Fibroblast of lung (primary cell): ENCODE data around the gene EPAS1. TPM values are rescaled to one million over a fixed set of nuclear protein-coding genes. Genes with fewer than 3 reads are reported as not detected.

Experiments used
- DNase-seq, 2 donors: peaks; one replicate each; pipeline versions ENCODE4 v3.0.0 to v3.0.0-alpha.2; 2010; ENCODE audit warnings: low read depth in 2 of 2
- H2AFZ ChIP-seq: 2 replicates; pipeline ENCODE4 v1.5.1; 2012; ENCODE audit warnings: low read length, control low read depth, inconsistent platforms
- H3K27ac ChIP-seq: 2 replicates; pipeline ENCODE4 v1.5.1; 2011; ENCODE audit warnings: low read length, control low read depth; ENCODE audit not compliant: insufficient read depth
- H3K27me3 ChIP-seq: 2 replicates; pipeline ENCODE4 v1.5.1; 2011; ENCODE audit warnings: mild to moderate bottlenecking, low read length; ENCODE audit not compliant: control insufficient read depth, insufficient read depth
- H3K36me3 ChIP-seq: 2 replicates; pipeline ENCODE4 v1.5.1; 2011; ENCODE audit warnings: low read length; ENCODE audit not compliant: control insufficient read depth, insufficient read depth
- H3K4me1 ChIP-seq: 2 replicates; pipeline ENCODE4 v1.5.1; 2011; ENCODE audit warnings: low read length; ENCODE audit not compliant: control insufficient read depth, insufficient read depth; ENCODE audit errors: extremely low read depth
- H3K4me2 ChIP-seq: 2 replicates; pipeline ENCODE4 v1.5.1; 2011; ENCODE audit warnings: low read length, control low read depth; ENCODE audit not compliant: insufficient read depth; ENCODE audit errors: extremely low read depth
- H3K4me3 ChIP-seq, 4 experiments: fragments of 200-600 bp in 1 of 4; sonication (generic) in 1 of 4; replicated peaks in 1 of 4; 2 replicates each; pipeline ENCODE4 v1.5.1; 2011 to 2016; ENCODE audit warnings: low read length in 4 of 4, low read depth in 3 of 4, mild to moderate bottlenecking in 3 of 4, control low read depth in 2 of 4, inconsistent platforms in 1 of 4, mixed read lengths in 1 of 4; ENCODE audit not compliant: insufficient read depth in 1 of 4; ENCODE audit errors: control extremely low read depth in 1 of 4
- H3K79me2 ChIP-seq: 2 replicates; pipeline ENCODE4 v1.5.1; 2012; ENCODE audit warnings: mild to moderate bottlenecking, low read length, inconsistent platforms; ENCODE audit not compliant: control insufficient read depth, insufficient read depth
- H3K9ac ChIP-seq: 2 replicates; pipeline ENCODE4 v1.5.1; 2011; ENCODE audit warnings: mild to moderate bottlenecking, low read length, control low read depth; ENCODE audit not compliant: insufficient read depth
- H3K9me3 ChIP-seq: 2 replicates; pipeline ENCODE4 v1.5.1; 2012; ENCODE audit warnings: low read depth, low read length; ENCODE audit not compliant: control insufficient read depth, insufficient read depth
- H4K20me1 ChIP-seq: 2 replicates; pipeline ENCODE4 v1.5.1; 2011; ENCODE audit warnings: low read length; ENCODE audit not compliant: control insufficient read depth, insufficient read depth; ENCODE audit errors: extremely low read depth
- EZH2 ChIP-seq: IDR thresholded peaks from 2 replicates; pipeline ENCODE4 v1.5.1; 2012; ENCODE audit warnings: low read length, control low read depth, mild to moderate bottlenecking; ENCODE audit errors: missing control alignments
- polyA plus RNA-seq, 2 donors: library from polyadenylated mRNA; depleted of rRNA in 1 of 2; stranded (reverse) in 1 of 2; unstranded in 1 of 2; fragments of >200 nt; gene quantifications; 2 replicates each; pipeline ENCODE4 v1.2.1, GENCODE V29; 2011 to 2012; ENCODE audit warnings: missing spikeins in 1 of 2
- total RNA-seq: library from RNA; depleted of rRNA; stranded (reverse); fragments of >200 nt; gene quantifications from 2 replicates; pipeline ENCODE4 v1.2.1, GENCODE V29; 2014
- TF ChIP-seq, protein P1 (sequence below), 2 donors: IDR thresholded peaks in 1 of 2; conservative IDR thresholded peaks in 1 of 2; 1 replicate in 1 of 2; 2 replicates in 1 of 2; pipeline ENCODE4 v1.5.1; 2011 to 2012; ENCODE audit warnings: low read length in 2 of 2, control low read depth in 1 of 2, inconsistent platforms in 1 of 2, low read depth in 1 of 2, mild to moderate bottlenecking in 1 of 2

The EPAS1 gene
- total and polyA plus RNA-seq, 2 donors (not counting 1 experiment from before 2014, with no cell fraction given): 120 to 941 TPM

GRCh38 chr2:46339200-46339599 is 42.0 kb downstream of the EPAS1 start:
- no peak for TF ChIP-seq EZH2
- TF ChIP-seq, protein P1, sequence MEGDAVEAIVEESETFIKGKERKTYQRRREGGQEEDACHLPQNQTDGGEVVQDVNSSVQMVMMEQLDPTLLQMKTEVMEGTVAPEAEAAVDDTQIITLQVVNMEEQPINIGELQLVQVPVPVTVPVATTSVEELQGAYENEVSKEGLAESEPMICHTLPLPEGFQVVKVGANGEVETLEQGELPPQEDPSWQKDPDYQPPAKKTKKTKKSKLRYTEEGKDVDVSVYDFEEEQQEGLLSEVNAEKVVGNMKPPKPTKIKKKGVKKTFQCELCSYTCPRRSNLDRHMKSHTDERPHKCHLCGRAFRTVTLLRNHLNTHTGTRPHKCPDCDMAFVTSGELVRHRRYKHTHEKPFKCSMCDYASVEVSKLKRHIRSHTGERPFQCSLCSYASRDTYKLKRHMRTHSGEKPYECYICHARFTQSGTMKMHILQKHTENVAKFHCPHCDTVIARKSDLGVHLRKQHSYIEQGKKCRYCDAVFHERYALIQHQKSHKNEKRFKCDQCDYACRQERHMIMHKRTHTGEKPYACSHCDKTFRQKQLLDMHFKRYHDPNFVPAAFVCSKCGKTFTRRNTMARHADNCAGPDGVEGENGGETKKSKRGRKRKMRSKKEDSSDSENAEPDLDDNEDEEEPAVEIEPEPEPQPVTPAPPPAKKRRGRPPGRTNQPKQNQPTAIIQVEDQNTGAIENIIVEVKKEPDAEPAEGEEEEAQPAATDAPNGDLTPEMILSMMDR (conservative IDR thresholded peaks at IDR 0.05 in 1 of 2, IDR thresholded peaks at IDR 0.05 in 1 of 2; ENCODE audit: low read depth in 1 of 2, low read length in 2 of 2): no peak
- Histone ChIP-seq H3K4me2 (no peak overlapping the region), H2AFZ (no peak overlapping the region), H3K27ac (peak overlapping the region; percentile 22), H3K27me3 (no peaks in the 10 kb centered on the region), H3K9me3 (no peaks in the 10 kb centered on the region), H3K36me3 (no peaks in the 10 kb centered on the region), H3K79me2 (peaks cover 52% of the 10 kb centered on the region), H4K20me1 (no peaks in the 10 kb centered on the region), H3K4me1 (peaks cover 38% of the 10 kb centered on the region), H3K9ac (no peak overlapping the region), H3K4me3 (no peak overlapping the region)
- no peak for DNase-seq

GRCh38 chr2:46339676-46340459 is 42.7 kb downstream of the EPAS1 start:
- TF ChIP-seq EZH2: no peak
- TF ChIP-seq, protein P1 (conservative IDR thresholded peaks at IDR 0.05 in 1 of 2, IDR thresholded peaks at IDR 0.05 in 1 of 2; ENCODE audit: low read depth in 1 of 2, low read length in 2 of 2): no peak
- Histone ChIP-seq H3K4me3 (no peak overlapping the region), H2AFZ (no peak overlapping the region), H3K4me2 (no peak overlapping the region), H3K27ac (peak overlapping the region; percentile 22), H3K27me3 (no peaks in the 10 kb centered on the region), H3K9me3 (no peaks in the 10 kb centered on the region), H3K9ac (no peak overlapping the region), H3K4me1 (peaks cover 36% of the 10 kb centered on the region), H3K79me2 (peaks cover 51% of the 10 kb centered on the region), H4K20me1 (no peaks in the 10 kb centered on the region), H3K36me3 (no peaks in the 10 kb centered on the region)
- DNase-seq: peak in 1 of 2 donors; percentile 52

DNA sequence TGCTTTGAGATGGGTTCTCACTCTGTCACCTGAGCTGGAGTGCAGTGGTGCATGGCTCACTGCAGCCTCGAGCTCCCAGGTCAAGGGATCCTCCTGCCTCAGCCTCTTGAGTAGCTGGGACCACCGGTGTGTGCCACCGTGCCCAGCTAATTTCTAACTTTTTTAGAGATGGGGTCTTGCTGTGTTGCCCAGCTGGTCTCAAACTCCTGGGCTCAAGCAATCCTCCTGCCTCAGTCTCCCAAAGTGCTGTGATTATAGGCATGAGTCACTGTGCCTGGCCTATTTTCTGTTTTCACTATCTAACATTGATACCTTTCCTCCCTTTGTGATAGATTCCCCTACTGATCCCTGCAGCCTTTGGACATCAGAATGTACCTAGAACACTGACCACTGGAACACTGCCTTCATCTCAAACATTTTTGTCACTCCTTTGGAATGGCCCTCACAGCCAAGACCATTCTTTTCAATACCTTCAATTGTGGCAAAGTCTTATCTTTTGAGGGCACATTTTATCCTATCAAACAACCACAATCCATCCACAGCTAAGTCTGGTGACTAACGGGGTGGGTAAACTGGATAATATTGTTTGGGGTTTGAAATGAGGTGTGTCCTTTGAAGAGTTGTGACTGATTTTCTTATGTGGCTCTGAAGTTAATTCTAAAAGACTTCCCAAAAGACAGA is 43.7 kb downstream of the EPAS1 start:
- H3K27ac ChIP-seq: no peak overlapping the region
- no peak overlapping the region for H3K4me3 ChIP-seq
- no peaks in the 10 kb centered on the region for H3K27me3 ChIP-seq
- no peaks in the 10 kb centered on the region for H4K20me1 ChIP-seq
- no peak overlapping the region for H3K9ac ChIP-seq
- TF ChIP-seq, protein P1 (conservative IDR thresholded peaks at IDR 0.05 in 1 of 2, IDR thresholded peaks at IDR 0.05 in 1 of 2; ENCODE audit: low read depth in 1 of 2, low read length in 2 of 2): no peak
- no peak for TF ChIP-seq EZH2
- peaks cover 48% of the 10 kb centered on the region for H3K79me2 ChIP-seq
- no peak overlapping the region for H3K4me2 ChIP-seq
- H3K9me3 ChIP-seq: no peaks in the 10 kb centered on the region
- DNase-seq: peak in 1 of 2 donors; percentile 59
- H3K4me1 ChIP-seq: peaks cover 33% of the 10 kb centered on the region
- no peaks in the 10 kb centered on the region for H3K36me3 ChIP-seq
- H2AFZ ChIP-seq: no peak overlapping the region
